HTERT RPE-1 (cell line): ENCODE measurements around the gene STPG4.

Source experiments
- in situ Hi-C: fragments of 300-500 bp; cut with MboI; formaldehyde crosslinking; loops from 4 replicates; pipeline ENCODE4 v1.14.3; 2020; ENCODE audit warnings: low sequenced_read_pairs

STPG4 gene

DNA sequence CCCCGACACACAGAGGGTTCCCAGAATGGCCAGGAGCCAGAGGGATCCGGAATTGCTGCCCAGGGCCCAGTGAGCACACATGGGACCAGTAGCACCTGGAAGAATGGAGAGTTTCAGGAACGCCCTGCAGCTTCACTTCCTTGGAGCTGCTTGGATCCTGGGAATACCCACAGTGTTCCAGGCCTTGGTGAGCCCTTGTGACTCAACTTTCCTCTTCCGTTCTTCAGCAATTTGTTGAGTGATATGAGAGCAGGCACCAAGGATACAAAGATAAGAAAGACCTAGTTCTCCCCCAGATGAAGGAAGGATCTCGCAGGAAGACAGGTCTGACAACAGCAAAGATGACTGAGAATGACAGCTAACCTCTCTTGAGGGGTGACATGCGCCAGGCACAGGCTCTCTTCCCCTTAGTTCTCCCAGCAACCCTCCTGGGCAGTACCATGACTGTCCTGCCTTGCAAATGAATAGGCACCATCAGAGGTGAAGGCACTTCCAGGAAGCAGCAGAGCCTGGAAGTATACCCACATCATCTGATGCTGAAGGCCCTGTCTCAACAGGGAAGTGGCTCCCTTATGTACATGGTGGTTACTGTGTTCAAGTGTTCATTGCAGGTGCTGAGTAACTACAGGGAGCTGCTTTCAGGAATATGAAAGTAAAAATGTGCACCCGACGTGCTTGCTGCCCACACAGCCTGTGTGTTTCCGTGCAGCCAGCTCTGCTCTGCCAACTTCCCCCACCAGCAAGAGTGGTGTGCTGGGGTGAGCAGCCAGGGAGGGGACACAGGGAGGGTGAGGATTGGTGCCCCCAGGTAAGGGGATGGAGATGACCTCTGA is 116.2 kb downstream of the STPG4 start:
- in situ Hi-C loops: no loop called here

DNA sequence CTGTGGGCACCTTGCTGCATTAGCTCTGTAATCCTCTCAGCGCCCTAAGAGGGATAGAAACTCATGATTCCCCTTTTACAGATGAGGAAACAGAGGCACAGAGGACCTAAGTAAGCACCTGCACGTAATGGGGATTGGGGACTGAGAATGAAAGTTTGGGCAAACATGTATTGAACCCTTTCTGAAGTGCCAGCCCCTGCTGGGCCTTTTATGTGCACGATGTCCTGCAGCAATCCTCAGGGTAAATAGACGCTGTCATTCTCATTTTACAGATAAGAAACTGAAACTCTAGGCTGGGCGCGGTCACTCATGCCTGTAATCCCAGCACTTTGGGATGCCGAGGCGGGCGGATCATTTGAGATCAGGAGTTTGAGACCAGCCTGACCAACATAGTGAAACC is 117.4 kb downstream of the STPG4 start:
- in situ Hi-C loops: no loop called here
